ENCODE data around the gene ANKS3. TPM values are rescaled to one million over a fixed set of nuclear protein-coding genes. Genes with fewer than 3 reads are reported as not detected.

The ANKS3 gene
- polyA plus RNA-seq, 1 of the 3 experiments (the other 2 are of a cell fraction): 42.2 TPM

DNA sequence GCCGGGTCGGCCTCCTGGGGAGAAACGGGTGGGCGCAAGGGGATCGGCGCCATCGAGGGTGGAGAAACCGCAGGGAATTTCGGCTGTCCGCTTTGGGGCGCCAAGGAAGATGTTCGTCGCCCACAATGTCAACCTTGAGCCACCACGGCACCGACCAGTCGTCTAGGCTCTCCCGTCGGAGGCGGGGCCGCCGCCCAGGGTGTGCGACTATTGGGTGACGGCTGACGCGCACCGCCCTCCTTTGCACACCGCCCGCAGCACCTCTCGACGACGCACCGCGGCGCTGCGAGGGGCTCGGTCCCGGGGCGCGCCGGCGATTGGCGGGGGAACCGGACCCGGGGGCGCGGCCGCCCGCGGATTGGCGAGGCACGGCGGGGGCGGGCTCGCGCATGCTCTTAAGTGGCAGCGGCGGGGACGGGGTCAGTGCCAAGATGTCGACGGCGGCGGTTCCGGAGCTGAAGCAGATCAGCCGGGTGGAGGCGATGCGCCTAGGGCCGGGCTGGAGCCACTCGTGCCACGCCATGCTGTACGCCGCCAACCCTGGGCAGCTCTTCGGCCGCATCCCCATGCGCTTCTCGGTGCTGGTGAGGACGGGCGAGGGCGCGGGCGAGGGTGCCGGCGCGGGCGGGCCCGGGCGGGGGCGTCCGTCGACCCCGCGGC lies 40.6 kb downstream of the ANKS3 start, which contains the start of gene NUDT16L1:
Gene NUDT16L1, plus strand, starts transcription at position 267 of the 660 bp plus-strand sequence. Its CDS starts 165 bp downstream, at position 432.
- Histone ChIP-seq H3K27ac (ENCODE audit: low read depth in 2 of 2, low read length in 1 of 2) (peak within 1 kb of the TSS; percentile 47 to 88; a peak in 3 of 4 replicates), H3F3A (replicated peaks; ENCODE audit: insufficient read depth) (peaks cover 17% of the 10 kb centered on the region), H3K36me3 (replicated peaks in 1 of 2; ENCODE audit: control insufficient read depth in 1 of 2, insufficient read depth in 2 of 2, low read length in 1 of 2) (peaks cover 7 to 39% of the 10 kb centered on the region in 2 experiments), H3K9ac (peak within 1 kb of the TSS; percentile 82), H3K9me2 (no peaks in the 10 kb centered on the region), H3K9me3 (no peaks in the 10 kb centered on the region), H4K20me1 (ENCODE audit: insufficient read depth) (no peaks in the 10 kb centered on the region), H3K4me3 (ENCODE audit: low read depth in 2 of 2, low read length in 1 of 2) (peak within 1 kb of the TSS; percentile 91 to 97), H3K4me2 (peak within 1 kb of the TSS; percentile 94), H3K79me2 (ENCODE audit: insufficient read depth) (peaks cover 11% of the 10 kb centered on the region; the same call in 1 of the 2 replicates), H3K4me1 (ENCODE audit: control insufficient read depth in 1 of 2, insufficient read depth in 2 of 2, low read depth in 1 of 2, low read length in 1 of 2) (peaks cover 0 to 26% of the 10 kb centered on the region in 2 experiments; a peak in 1 of 4 replicates), H3K27me3 (ENCODE audit: insufficient read depth) (no peaks in the 10 kb centered on the region), H2AFZ (ENCODE audit: low read depth) (peak within 1 kb of the TSS; percentile 51; the same call in 1 of the 2 replicates)
- peak; percentile 77 for TF ChIP-seq POLR2AphosphoS5 (IDR thresholded peaks at IDR 0.05; ENCODE audit: low read depth, low read length)
- TF ChIP-seq CHD2 (IDR thresholded peaks at IDR 0.05; ENCODE audit: low read length, partially characterized antibody): peak; percentile 18
- no peak for TF ChIP-seq RXRA (IDR thresholded peaks at IDR 0.05; ENCODE audit: borderline replicate concordance, low read depth)
- TF ChIP-seq NRF1 (IDR thresholded peaks at IDR 0.05; ENCODE audit: low read depth, low read length): peak; percentile 76
- peak; percentile 26; the same call in 1 of the 2 replicates for TF ChIP-seq TAF1 (IDR thresholded peaks at IDR 0.05; ENCODE audit: borderline replicate concordance, low read depth, low read length)
- TF ChIP-seq RFX5 (IDR thresholded peaks at IDR 0.05; ENCODE audit: low read length): 0 out of 2 replicates have a peak, but pooled peaks have one; percentile 28
- TF ChIP-seq, protein P1, sequence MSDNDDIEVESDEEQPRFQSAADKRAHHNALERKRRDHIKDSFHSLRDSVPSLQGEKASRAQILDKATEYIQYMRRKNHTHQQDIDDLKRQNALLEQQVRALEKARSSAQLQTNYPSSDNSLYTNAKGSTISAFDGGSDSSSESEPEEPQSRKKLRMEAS (IDR thresholded peaks at IDR 0.05; ENCODE audit: low read depth): no peak; the same call in 1 of the 2 replicates
- peak; percentile 68 for TF ChIP-seq YY1 (IDR thresholded peaks at IDR 0.05; ENCODE audit: low read depth)
- peak; percentile 56; the same call in 1 of the 2 replicates for TF ChIP-seq MXI1 (IDR thresholded peaks at IDR 0.05; ENCODE audit: low read depth, low read length)
- TF ChIP-seq, protein P2, sequence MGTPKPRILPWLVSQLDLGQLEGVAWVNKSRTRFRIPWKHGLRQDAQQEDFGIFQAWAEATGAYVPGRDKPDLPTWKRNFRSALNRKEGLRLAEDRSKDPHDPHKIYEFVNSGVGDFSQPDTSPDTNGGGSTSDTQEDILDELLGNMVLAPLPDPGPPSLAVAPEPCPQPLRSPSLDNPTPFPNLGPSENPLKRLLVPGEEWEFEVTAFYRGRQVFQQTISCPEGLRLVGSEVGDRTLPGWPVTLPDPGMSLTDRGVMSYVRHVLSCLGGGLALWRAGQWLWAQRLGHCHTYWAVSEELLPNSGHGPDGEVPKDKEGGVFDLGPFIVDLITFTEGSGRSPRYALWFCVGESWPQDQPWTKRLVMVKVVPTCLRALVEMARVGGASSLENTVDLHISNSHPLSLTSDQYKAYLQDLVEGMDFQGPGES (IDR thresholded peaks at IDR 0.05; ENCODE audit: low read depth, low read length): 0 out of 2 replicates have a peak, but pooled peaks have one; percentile 26
- TF ChIP-seq, protein P3, sequence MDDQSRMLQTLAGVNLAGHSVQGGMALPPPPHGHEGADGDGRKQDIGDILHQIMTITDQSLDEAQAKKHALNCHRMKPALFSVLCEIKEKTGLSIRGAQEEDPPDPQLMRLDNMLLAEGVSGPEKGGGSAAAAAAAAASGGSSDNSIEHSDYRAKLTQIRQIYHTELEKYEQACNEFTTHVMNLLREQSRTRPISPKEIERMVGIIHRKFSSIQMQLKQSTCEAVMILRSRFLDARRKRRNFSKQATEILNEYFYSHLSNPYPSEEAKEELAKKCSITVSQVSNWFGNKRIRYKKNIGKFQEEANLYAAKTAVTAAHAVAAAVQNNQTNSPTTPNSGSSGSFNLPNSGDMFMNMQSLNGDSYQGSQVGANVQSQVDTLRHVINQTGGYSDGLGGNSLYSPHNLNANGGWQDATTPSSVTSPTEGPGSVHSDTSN (IDR thresholded peaks at IDR 0.05): peak; percentile 12; the same call in 1 of the 2 replicates
- ChIA-PET POLR2A (interaction anchor here (0.6 to 2.3 kb wide), 5 partner anchors 12 to 99 kb away, joined by 3 to 8 read pairs (median 4); partner anchors contain the start of genes ANKS3 and DNAAF8), CTCF (interaction anchor here (1.3 to 2.9 kb wide), 4 partner anchors 14 to 263 kb away, joined by 4 to 16 read pairs (median 6); partner anchors contain the start of gene PPL)
- DNase-seq: peak; percentile 100
- 0% methylated on average over 9 of the region's 91 CpGs for WGBS (ENCODE audit: low lambda C conversion rate)
